Fibroblast of lung (primary cell): ENCODE results near the gene GPC3. TPM values are rescaled to one million over a fixed set of nuclear protein-coding genes. Genes with fewer than 3 reads are reported as not detected.
"Not testable (repeated sequence)": the region's sequence is repeated elsewhere in the genome, so short reads cannot be mapped to it uniquely, and the experiment has no call there.

Experiments used
- DNase-seq, 2 donors: peaks; one replicate each; pipeline versions ENCODE4 v3.0.0 to v3.0.0-alpha.2; 2010; ENCODE audit warnings: low read depth in 2 of 2
- H2AFZ ChIP-seq: 2 replicates; pipeline ENCODE4 v1.5.1; 2012; ENCODE audit warnings: low read length, control low read depth, inconsistent platforms
- H3K27ac ChIP-seq: 2 replicates; pipeline ENCODE4 v1.5.1; 2011; ENCODE audit warnings: low read length, control low read depth; ENCODE audit not compliant: insufficient read depth
- H3K27me3 ChIP-seq: 2 replicates; pipeline ENCODE4 v1.5.1; 2011; ENCODE audit warnings: mild to moderate bottlenecking, low read length; ENCODE audit not compliant: control insufficient read depth, insufficient read depth
- H3K36me3 ChIP-seq: 2 replicates; pipeline ENCODE4 v1.5.1; 2011; ENCODE audit warnings: low read length; ENCODE audit not compliant: control insufficient read depth, insufficient read depth
- H3K4me1 ChIP-seq: 2 replicates; pipeline ENCODE4 v1.5.1; 2011; ENCODE audit warnings: low read length; ENCODE audit not compliant: control insufficient read depth, insufficient read depth; ENCODE audit errors: extremely low read depth
- H3K4me2 ChIP-seq: 2 replicates; pipeline ENCODE4 v1.5.1; 2011; ENCODE audit warnings: low read length, control low read depth; ENCODE audit not compliant: insufficient read depth; ENCODE audit errors: extremely low read depth
- H3K4me3 ChIP-seq, 4 experiments: fragments of 200-600 bp in 1 of 4; sonication (generic) in 1 of 4; replicated peaks in 1 of 4; 2 replicates each; pipeline ENCODE4 v1.5.1; 2011 to 2016; ENCODE audit warnings: low read length in 4 of 4, low read depth in 3 of 4, mild to moderate bottlenecking in 3 of 4, control low read depth in 2 of 4, inconsistent platforms in 1 of 4, mixed read lengths in 1 of 4; ENCODE audit not compliant: insufficient read depth in 1 of 4; ENCODE audit errors: control extremely low read depth in 1 of 4
- H3K79me2 ChIP-seq: 2 replicates; pipeline ENCODE4 v1.5.1; 2012; ENCODE audit warnings: mild to moderate bottlenecking, low read length, inconsistent platforms; ENCODE audit not compliant: control insufficient read depth, insufficient read depth
- H3K9ac ChIP-seq: 2 replicates; pipeline ENCODE4 v1.5.1; 2011; ENCODE audit warnings: mild to moderate bottlenecking, low read length, control low read depth; ENCODE audit not compliant: insufficient read depth
- H3K9me3 ChIP-seq: 2 replicates; pipeline ENCODE4 v1.5.1; 2012; ENCODE audit warnings: low read depth, low read length; ENCODE audit not compliant: control insufficient read depth, insufficient read depth
- H4K20me1 ChIP-seq: 2 replicates; pipeline ENCODE4 v1.5.1; 2011; ENCODE audit warnings: low read length; ENCODE audit not compliant: control insufficient read depth, insufficient read depth; ENCODE audit errors: extremely low read depth
- CTCF ChIP-seq, 2 donors: IDR thresholded peaks in 1 of 2; conservative IDR thresholded peaks in 1 of 2; 1 replicate in 1 of 2; 2 replicates in 1 of 2; pipeline ENCODE4 v1.5.1; 2011 to 2012; ENCODE audit warnings: low read length in 2 of 2, control low read depth in 1 of 2, inconsistent platforms in 1 of 2, low read depth in 1 of 2, mild to moderate bottlenecking in 1 of 2
- EZH2 ChIP-seq: IDR thresholded peaks from 2 replicates; pipeline ENCODE4 v1.5.1; 2012; ENCODE audit warnings: low read length, control low read depth, mild to moderate bottlenecking; ENCODE audit errors: missing control alignments
- polyA plus RNA-seq, 2 donors: library from polyadenylated mRNA; depleted of rRNA in 1 of 2; stranded (reverse) in 1 of 2; unstranded in 1 of 2; fragments of >200 nt; gene quantifications; 2 replicates each; pipeline ENCODE4 v1.2.1, GENCODE V29; 2011 to 2012; ENCODE audit warnings: missing spikeins in 1 of 2
- total RNA-seq: library from RNA; depleted of rRNA; stranded (reverse); fragments of >200 nt; gene quantifications from 2 replicates; pipeline ENCODE4 v1.2.1, GENCODE V29; 2014

Gene GPC3
- total and polyA plus RNA-seq, 2 donors (not counting 1 experiment from before 2014, with no cell fraction given), result 6.4 to 7.1 TPM

- Histone ChIP-seq H2AFZ (no peak overlapping the region), H3K27ac (no peak overlapping the region), H4K20me1 (no peaks in the 10 kb centered on the region), H3K4me1 (no peaks in the 10 kb centered on the region), H3K4me3 (no peak overlapping the region), H3K79me2 (no peaks in the 10 kb centered on the region), H3K36me3 (no peaks in the 10 kb centered on the region), H3K27me3 (no peaks in the 10 kb centered on the region), H3K9ac (no peak overlapping the region), H3K9me3 (no peaks in the 10 kb centered on the region), H3K4me2 (no peak overlapping the region)
- DNase-seq, result no peak
- no peak for TF ChIP-seq CTCF (conservative IDR thresholded peaks at IDR 0.05 in 1 of 2, IDR thresholded peaks at IDR 0.05 in 1 of 2; ENCODE audit: low read depth in 1 of 2, low read length in 2 of 2)
Observed at GRCh38 chrX:133888984-133889383, 96.4 kb downstream of the GPC3 start.

GRCh38 chrX:133888084-133888483 lies 97.3 kb downstream of the GPC3 start:
- H3K27me3 ChIP-seq, H3K4me1 ChIP-seq, H3K4me2 ChIP-seq, H2AFZ ChIP-seq, H3K36me3 ChIP-seq, H4K20me1 ChIP-seq, DNase-seq, H3K9ac ChIP-seq, H3K79me2 ChIP-seq, H3K9me3 ChIP-seq, H3K4me3 ChIP-seq, H3K27ac ChIP-seq: not testable (repeated sequence)

- Histone ChIP-seq H3K79me2 (no peaks in the 10 kb centered on the region), H3K27ac (no peak overlapping the region), H3K27me3 (no peaks in the 10 kb centered on the region), H4K20me1 (no peaks in the 10 kb centered on the region), H3K9ac (no peak overlapping the region), H3K4me3 (no peak overlapping the region), H2AFZ (no peak overlapping the region), H3K4me1 (no peaks in the 10 kb centered on the region), H3K36me3 (no peaks in the 10 kb centered on the region), H3K4me2 (no peak overlapping the region), H3K9me3 (no peaks in the 10 kb centered on the region)
- no peak for DNase-seq
- no peak for TF ChIP-seq EZH2
- no peak for TF ChIP-seq CTCF (conservative IDR thresholded peaks at IDR 0.05 in 1 of 2, IDR thresholded peaks at IDR 0.05 in 1 of 2; ENCODE audit: low read depth in 1 of 2, low read length in 2 of 2)
Observed at GRCh38 chrX:133884430-133885394, 100.7 kb downstream of the GPC3 start.
